CD4-positive, alpha-beta T cell treated with Interleukin-6 for 4 hours (primary cell): ENCODE measurements around the gene MITF.
"Not testable (repeated sequence)": the region's sequence is repeated elsewhere in the genome, so short reads cannot be mapped to it uniquely, and the experiment has no call there.

Source experiments
- DNase-seq: peaks from one replicate; pipeline ENCODE4 v3.0.0-alpha.2; 2020; ENCODE audit warnings: mixed read lengths

Gene MITF

DNA sequence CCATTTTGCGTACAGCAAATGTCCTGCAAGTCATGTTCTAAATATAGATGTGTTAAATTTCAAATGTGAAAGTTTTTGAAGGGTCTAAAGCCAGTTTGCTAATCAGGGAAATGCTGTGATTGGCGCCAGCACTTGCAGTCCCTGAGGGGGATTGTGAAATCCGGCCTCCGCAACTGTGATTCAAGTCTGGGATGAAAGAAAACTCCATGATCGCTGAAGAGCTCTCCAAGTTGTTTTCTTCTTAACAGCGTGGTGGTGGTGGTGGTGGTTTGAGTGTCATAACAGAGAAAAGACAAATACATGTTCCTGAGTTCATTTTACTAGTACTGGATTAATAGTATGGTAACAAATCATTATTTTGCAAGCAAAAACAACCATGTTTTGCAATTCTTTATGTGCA, 51.8 kb downstream of the MITF start:
- no peak for DNase-seq

DNA sequence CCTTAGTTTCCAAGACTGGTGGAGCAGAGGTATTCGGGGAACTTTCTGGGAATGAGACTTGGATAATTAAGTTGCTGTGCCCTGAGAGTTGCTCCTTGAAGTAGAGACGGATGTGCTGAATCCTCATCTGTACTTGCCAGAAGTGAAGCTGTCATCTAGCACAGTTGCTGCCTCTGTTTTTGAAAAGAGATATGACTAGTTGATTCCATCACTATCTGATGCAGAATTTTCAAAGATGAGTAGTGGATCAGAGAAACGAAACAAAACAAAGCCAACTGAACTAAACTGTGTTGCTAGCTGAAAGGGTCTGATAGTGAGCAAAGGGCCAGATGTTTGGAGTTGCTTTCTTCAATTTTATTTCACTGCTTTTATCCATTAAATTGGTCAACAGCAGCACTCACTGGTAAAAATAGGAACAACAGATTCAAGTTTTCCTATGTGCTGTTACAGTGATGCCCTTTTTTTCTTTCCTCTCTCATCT, 52.7 kb downstream of the MITF start:
- DNase-seq: no peak

DNA sequence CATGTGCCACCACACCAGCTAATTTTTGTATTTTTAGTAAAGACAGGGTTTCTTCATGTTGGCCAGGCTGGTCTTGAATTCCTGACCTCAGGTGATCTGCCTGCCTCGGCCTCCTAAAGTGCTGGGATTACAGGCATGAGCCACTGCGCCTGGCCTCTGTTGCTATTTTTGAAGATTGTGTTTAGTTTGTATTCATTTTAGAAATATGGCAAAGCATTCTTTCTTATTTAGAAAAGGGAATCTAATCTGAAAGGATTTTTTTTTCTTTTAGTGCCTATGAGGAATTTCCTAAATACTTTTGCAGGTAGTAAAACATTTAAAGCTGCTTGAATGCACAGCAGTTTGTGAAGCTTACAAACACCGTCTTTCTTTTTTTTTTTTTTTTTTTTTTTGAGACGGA, 56.9 kb downstream of the MITF start:
- DNase-seq: not testable (repeated sequence)

DNA sequence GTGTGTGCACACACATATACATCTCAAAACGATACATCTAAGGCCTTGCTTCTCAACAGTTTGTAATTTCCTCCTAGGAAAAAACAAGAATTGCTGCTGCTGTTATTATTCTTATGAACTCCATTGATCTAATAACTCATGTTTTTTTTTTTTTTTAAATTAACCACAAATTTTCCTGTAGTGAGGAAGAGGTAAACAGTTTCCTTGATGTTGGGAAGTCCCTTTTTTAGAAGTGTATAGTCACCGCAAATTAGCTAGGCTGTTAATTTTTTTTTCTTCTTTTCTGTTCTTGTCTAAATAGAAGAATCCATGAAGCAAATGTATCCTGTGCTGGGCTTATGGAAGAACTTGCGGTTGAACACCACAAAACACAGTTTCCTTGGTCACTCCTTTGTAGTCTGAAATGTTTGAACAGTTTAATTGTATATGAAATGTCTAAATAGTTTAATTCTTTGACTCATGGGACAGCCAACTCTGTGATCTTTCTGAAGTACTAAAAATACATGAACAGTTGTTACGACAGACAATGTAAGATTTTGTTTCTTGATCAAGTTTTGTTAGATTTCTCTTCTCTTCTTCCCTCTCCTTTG, 64.5 kb downstream of the MITF start:
- no peak for DNase-seq

DNA sequence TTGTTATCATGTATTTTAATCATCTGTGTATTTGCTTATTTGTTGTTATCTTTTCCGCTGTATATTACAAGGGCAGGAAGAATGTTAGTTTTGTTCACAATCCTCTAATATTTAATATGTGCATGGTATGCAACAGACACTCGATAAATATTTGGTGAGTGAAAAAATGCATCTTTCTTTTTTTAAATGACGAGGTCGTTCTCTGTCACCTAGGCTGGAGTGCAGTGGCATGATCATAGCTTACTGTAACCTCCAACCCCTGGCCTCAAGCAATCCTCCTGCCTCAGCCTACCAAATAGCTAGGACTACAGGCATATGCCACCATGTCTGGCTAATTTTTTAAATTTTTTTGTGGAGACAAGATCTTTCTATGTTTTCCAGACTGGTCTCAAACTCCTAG, 66.2 kb downstream of the MITF start:
- DNase-seq: no peak

DNA sequence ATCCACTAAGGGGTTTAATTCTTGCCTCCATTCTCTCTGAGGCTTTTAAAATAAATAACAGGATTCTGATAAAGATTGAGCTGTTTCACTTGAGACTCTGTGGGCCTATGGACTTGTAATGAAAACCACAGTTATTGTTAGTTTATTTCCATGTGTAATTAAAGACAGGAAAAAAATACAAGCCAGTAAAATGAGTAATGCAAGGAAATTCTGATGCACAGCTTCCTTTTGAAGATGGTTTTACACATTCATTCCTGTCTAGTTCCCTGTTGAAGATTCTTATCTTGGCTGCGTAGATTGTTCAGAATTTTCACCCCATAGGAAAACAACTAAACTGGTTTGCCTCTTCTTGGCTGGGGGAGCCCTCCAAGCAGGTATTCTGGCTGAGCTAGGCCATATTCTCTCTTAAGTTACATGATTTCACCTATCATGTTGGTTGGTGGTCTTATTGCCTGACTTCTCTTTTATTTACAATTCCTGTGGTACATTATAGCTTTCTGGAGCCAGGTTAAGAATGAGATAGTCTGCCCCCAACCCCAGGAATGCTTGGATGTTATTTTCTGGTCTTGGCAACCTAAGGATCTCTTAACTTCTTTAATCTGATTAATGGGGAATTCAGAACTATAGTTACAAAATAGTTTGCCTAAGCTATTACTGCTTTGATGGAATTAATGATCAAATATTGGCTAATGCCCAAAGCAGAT, 67.6 kb downstream of the MITF start:
- DNase-seq: no peak

DNA sequence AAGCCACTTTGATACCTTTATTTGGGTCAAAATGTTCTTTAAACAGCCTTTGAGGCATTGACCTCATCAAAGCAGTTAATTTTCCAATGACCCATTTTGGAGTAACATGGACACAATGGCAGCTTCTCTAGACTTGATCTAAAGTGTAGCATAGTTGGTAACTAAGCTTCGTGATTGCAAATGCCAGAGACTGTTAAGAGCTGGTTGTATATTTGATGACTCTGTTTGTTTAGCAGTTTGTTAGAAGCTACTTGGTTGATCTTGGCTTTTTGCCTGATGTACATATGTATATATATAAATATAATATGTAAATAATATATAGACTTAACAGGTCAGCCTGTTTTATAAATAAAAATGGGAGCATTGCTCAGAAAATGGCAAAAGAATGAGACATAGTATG, 68.4 kb downstream of the MITF start:
- DNase-seq: no peak

DNA sequence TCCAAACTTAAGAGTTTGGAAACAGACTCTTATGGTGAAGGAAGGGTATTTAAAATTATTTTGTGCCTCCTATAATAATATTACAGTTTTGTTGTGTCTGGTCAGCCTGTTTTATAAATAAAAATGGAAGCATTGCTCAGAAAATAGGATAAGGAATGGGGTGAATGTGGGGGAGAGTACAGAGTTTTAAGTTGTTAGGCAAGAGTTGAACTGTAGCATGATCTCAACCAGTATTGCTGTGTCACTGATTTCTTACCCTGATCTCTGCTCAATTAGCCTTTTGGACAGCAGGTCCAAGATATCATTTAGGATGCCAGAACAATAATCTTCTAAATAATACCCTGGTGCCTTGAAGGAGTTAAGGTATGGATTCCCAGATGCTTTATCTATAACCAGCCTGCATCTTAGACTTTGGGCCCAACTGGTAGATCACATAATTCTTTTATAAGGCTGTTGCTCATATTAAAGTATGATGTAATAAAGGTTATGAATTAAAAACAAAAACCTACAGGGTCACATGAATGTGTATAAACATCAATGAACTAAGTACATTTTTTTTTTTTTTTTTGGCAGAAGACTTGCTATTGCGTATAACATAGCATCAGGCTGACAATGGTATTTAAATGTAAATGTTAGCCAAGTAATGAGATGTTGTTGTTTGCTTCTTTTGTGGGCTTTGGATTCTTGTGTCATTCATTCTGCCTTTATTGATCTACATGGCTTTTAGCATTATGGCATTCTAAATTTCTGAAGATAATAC, 70.0 kb downstream of the MITF start:
- no peak for DNase-seq

DNA sequence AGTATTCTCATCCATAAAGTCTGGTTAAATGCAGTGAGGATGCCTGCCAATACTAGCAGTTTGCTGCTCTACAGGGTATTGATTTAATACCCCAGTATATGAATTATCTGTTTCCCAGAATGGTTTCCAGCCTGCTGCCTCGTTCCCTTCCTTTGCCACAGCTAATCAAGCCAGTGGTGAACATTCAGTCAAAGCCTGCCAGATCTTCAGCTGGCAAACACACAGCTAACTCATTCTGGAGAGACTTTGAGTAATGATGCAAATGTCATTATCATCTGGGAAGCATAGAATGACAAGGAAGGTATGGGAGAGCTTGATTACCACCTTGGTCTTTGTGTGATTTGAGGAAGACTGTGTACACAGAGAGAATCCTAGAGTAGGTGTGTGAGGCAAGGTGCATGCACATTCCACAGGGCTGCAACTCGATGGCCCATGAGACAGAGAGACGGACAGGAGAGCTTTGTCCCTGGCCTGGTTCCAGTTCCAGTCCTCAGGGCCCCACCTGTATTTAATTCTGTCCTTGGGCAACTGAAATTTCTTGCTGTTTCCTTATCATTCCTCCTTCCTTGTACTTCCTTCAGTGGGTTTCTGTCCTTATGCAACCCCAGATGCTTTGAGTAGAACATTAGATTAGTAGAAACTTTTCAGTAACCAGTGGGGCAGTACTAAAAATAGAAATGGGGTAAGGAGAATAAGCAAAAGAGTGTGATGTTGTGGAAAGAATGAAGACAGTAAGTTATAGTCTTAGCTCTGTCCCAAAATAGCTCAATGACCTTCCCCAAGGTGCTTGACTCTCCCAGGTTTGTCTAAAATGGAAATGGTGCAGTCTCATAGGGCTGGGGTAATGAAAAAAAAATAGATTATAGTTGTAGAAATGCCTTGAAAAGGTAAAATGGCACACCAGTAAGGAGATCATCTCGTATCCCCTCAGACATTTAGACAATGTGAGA, 72.5 kb downstream of the MITF start:
- DNase-seq: no peak

DNA sequence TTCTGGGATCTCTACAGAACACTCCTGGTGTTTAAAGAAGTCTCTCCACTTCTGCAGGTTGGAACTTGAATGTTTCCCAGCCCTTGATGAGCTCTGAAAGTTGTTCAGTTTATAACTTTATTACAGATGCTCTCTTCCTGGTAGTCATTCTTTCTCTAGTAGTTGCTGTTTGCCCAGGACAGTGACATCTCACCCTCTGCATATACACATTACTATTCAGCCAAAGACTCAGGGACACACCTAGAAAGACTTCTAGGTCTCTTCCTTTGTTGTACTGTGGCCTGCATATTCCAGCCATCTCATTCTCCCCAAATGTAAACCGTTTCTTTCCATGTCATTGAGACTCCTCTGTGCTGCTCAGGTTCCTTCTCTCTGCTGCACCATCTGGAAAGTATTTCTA, 76.7 kb downstream of the MITF start:
- DNase-seq: no peak

DNA sequence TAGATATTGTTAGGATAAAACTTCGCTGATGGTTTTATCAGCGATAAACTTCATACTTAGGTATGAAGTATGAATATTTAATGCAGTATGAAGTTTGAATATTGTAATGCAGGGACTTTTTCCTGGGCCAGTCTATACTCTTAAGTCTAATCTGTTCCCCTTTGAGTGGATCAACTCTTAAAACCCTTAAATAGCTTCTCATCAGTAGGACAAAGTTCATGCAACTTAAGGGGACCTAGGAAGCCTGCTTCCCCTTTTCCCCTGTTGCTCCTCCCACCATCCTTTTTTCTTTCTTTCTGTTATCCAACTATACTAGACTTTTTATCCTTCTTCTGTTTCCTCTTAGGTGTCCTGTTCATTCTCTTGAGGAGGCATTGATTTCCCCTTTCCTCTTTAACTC, 78.7 kb downstream of the MITF start:
- DNase-seq: no peak

DNA sequence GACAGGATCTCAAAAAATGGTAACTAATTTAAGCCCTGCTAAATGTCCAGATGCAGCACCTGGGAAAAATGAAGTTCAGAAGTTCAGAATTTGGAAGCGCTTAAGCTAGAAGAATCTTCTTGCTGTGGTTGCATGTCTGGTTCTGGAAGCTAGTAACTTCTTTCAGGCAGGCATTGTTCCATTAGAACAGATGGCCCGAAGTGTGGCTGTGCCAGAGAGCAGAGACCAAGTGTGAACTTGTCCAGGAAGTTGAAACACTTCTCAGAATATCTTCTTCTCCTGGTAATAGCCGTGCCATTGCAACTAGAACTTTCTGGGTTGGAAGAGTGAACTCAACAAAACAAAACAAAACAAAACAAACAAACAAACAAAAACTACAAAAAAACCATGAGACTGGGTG, 80.0 kb downstream of the MITF start:
- no peak for DNase-seq

DNA sequence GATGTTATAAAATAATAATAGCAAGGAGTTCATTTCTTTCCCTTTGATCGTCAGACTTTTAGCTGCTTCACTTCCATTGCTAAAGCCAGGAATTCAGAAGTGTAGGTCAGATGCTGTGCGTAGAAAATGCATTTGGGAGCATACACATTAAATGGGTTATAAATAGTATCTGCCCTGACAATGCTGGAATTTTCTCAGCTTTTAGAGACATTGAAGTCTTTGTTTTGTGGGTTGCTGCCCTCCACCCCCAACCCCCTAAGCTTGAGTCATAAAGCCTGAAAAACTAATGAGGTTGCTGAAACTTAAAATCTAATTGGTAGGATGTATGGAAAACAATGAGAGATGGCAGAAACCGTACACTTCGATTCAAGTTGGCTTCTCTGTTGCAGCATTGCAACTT, 81.9 kb downstream of the MITF start:
- no peak for DNase-seq

DNA sequence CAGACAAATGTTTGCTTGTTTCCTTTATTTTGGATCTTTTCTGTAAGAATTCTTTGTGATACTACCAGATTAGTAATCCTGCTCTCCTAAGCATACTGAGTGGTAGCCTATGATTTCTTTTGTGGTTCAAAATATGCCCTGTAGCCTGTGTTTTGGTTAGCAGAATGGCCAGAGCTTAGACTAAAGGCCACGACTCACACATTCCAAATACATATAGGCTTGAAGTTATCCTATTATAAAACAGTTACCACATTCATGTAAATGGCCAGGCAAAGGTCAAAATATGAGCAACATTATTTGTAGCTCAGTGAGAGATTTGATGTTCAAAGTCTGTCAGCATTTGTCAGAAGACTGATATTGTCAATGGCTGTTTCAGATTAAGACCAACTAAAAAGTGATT, 84.5 kb downstream of the MITF start:
- no peak for DNase-seq

DNA sequence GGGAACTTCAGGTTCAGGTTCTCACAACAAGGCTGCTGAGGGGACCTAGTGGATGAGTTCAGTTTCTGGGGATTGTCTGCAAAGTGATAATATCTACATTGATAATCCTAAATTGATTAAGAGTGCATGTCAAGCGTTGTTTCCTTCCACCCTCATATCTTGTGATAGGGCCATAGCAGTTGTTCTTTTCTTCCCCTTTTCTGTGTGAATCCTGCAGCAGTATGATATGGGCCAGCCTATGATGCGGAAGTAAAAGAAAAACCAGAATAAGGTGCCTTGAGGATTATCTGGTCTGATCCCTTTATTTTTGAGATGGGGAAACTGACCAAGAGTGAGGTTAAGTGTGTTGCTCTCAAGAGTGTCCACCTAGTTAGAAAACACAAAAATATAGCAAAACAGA, 86.2 kb downstream of the MITF start:
- no peak for DNase-seq

DNA sequence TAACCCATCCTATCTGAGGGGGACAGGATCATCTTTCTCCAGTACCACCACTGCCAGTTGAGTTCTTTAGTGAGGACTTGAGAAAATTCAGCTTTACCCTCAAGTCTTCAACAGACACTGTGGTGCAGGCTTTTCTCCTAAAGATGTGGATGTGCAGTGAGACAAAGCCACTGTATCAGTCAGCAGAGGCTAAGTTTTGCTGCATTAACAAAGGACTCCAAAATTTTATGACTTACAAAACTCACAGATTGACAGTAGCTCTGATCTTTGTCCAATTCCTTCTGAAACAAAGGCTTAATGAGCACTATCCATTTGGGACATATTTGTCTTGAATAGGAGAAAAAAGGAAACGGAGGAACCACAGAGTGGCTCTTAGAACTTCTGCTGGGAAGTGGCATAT, 87.9 kb downstream of the MITF start:
- DNase-seq: no peak

DNA sequence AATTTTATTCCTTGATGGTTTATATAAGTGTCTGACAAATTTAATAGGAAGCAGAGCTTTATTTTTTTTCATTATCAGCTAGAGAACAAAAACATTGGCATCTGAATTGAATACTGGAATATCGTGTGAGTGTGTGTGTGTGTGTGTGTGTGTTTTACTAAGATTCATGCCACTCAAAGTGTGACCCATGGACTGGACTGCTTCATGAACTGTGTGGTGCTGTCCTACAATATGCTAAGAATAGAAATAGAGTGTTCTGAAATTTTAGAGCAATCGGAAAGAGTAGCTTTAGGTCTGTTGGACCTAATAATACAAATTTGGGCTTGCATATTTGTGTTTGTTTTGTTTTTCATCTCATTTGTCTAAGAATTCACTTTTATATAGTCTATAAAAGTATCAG, 89.6 kb downstream of the MITF start:
- no peak for DNase-seq

DNA sequence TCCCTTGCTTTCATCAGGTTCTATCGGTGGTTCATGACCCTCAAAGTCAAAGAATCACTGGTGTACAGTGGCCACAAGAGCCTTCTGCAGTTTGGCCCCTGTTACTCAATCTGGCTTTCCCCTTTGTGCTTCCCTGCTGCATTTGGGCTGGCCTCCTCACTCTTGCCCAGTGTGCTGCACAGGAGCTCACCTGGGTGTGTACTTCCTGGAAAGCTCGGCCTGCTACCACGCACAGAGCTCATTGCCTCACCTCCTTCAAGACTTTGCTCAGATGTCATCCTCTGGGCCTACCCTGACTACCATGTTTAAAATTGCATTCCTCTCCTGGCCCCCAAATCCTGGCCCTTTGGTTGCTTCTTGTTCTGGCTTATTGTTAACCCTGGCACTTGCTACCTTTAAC, 90.9 kb downstream of the MITF start:
- no peak for DNase-seq

DNA sequence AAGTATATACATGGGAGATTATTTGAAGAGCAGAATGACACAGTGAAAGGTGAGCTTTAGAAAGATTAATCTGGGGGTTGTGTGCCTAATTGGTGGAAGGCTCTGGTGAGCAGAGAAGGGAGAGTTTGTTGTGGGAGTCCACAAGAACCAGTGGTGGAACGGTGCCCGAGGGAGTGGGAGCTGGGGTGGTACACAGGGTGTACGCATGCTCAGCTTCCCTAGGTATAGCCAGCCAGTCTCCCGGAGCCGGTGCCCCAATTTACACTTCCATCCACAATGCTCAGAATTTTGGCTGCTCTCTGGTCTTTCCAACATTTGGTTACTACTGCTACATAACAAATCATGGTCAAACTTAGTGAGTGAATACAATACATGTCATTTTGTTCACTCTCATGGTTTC, 92.5 kb downstream of the MITF start:
- no peak for DNase-seq

DNA sequence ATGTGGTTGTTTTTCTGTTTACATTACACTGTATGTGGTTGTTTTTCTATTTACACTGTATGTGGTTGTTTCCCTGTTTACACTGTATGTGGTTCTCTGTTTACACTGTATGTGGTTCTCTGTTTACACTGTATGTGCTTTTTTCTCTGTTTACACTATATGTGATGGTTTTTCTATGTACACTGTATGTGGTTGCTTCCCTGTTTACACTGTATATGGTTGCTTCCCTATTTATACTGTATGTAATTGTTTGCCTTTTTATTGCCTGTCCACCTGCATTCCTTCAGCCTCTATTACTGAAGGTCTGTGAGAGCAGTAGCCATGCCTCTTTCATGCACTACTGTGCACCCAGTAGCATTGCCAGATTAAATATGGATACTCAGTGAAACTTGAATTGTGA, 94.3 kb downstream of the MITF start:
- no peak for DNase-seq

DNA sequence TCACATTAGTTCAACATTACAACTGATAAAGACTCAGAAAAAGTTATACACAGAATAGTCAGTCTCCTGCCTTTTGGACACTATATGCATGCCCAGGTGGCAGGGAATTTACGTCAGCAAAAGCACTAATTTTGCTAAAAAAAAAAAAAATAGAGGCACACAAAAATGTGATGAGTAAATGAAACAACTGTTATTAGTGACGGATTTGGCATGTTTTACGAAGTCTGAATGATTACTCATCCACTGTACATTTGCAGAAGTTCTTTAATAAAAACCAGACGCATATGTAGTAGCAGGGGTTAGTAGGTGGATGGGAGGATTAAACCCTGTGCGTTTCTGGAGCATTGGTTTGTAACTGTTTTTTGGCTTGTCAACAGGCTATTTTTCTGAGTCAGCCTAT, 99.0 kb downstream of the MITF start:
- DNase-seq: no peak

DNA sequence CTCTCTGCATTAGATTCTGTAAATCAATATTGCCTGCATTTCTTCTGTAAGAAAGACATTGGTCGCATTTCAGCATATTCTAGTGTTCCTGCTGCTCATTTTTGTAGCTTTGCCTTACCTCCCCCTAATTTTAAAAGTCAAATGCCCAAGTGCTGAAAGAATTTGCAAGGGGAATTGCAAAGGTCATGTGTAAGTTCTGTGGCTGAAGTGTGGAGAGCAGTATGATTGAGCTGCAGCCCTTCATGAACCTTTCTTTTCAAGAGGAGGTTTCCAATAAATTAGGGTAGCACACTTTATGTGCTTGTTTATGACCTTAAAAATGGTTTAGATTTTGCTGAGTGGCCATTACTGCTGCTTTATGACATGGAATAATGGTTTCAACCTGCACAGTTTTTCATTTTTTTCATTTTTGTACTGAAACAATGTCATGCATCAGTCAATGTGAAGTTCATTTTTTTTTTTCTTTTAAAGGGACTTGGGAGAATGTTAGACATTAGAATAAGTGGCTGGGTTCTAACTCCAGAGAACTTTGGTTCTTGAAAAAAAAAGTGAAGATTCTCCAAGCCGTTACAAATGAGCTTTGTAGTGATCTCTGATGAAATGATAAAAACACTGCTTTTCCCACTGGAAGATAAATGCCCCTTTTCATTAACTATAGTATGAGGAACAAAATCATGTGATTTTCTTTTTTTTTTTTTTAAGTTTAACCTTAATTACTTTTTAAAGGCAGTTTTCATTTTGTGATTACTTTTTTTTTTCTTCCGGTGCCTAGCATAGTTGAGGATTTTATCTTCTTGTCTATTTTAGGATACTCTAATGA, 99.6 kb downstream of the MITF start:
- DNase-seq: no peak
